CD14-positive monocyte (primary cell): ENCODE data around the gene USP6. TPM values are rescaled to one million over a fixed set of nuclear protein-coding genes. Genes with fewer than 3 reads are reported as not detected.
"Not testable (repeated sequence)": the region's sequence is repeated elsewhere in the genome, so short reads cannot be mapped to it uniquely, and the experiment has no call there.

Source experiments
- DNase-seq, 3 donors: peaks; one replicate each; pipeline ENCODE4 v3.0.0-alpha.2; 2011 to 2022
- H2AFZ ChIP-seq: 2 replicates; pipeline ENCODE4 v1.6.0; 2012; ENCODE audit warnings: mild to moderate bottlenecking, low read depth, low read length, inconsistent platforms; ENCODE audit not compliant: insufficient read depth, poor library complexity, severe bottlenecking
- H3K27ac ChIP-seq, 2 donors: 1 replicate in 1 of 2; 2 replicates in 1 of 2; pipeline ENCODE4 v1.5.1; 2012 to 2013; ENCODE audit warnings: low read length in 2 of 2, control low read depth in 1 of 2, inconsistent platforms in 1 of 2, low read depth in 1 of 2, mild to moderate bottlenecking in 1 of 2
- H3K27me3 ChIP-seq, 2 donors: one replicate each; pipeline versions ENCODE4 v1.6.0 to v1.6.1; 2011 to 2013; ENCODE audit warnings: low read length in 2 of 2; ENCODE audit not compliant: control insufficient read depth in 2 of 2, insufficient read depth in 2 of 2
- H3K36me3 ChIP-seq, 2 donors: replicated peaks in 1 of 2; 1 replicate in 1 of 2; 2 replicates in 1 of 2; pipeline versions ENCODE4 v1.5.1 to v1.6.1; 2012 to 2013; ENCODE audit warnings: low read length in 2 of 2, control low read depth in 1 of 2, inconsistent platforms in 1 of 2, mild to moderate bottlenecking in 1 of 2; ENCODE audit not compliant: insufficient read depth in 2 of 2, control insufficient read depth in 1 of 2
- H3K4me1 ChIP-seq, 2 donors: 1 replicate in 1 of 2; 2 replicates in 1 of 2; pipeline versions ENCODE4 v1.5.1 to v1.6.1; 2012 to 2013; ENCODE audit warnings: low read length in 2 of 2, control low read depth in 1 of 2, inconsistent platforms in 1 of 2, mild to moderate bottlenecking in 1 of 2, moderate library complexity in 1 of 2; ENCODE audit not compliant: insufficient read depth in 2 of 2, control insufficient read depth in 1 of 2
- H3K4me2 ChIP-seq: replicated peaks from 2 replicates; pipeline ENCODE3; 2012; ENCODE audit warnings: low read length, moderate library complexity, mild to moderate bottlenecking; ENCODE audit not compliant: poor library complexity, severe bottlenecking; ENCODE audit errors: extremely low read depth
- H3K4me3 ChIP-seq, 3 experiments: fragments of 200-600 bp in 1 of 3; sonication (generic) in 1 of 3; replicated peaks in 1 of 3; 1 replicate in 2 of 3; 2 replicates in 1 of 3; pipeline ENCODE4 v1.5.1; 2011 to 2013; ENCODE audit warnings: low read length in 3 of 3, mild to moderate bottlenecking in 3 of 3, control low read depth in 2 of 3, low read depth in 2 of 3, inconsistent platforms in 1 of 3, moderate library complexity in 1 of 3
- H3K79me2 ChIP-seq: 2 replicates; pipeline ENCODE4 v1.6.0; 2012; ENCODE audit warnings: mild to moderate bottlenecking, control low read depth, inconsistent platforms, low read length, moderate library complexity; ENCODE audit not compliant: insufficient read depth
- H3K9ac ChIP-seq: 2 replicates; pipeline ENCODE4 v1.6.0; 2017; ENCODE audit warnings: low read length, mild to moderate bottlenecking; ENCODE audit not compliant: insufficient read depth, poor library complexity, severe bottlenecking
- H3K9me3 ChIP-seq, 2 donors: replicated peaks in 1 of 2; 1 replicate in 1 of 2; 2 replicates in 1 of 2; pipeline versions ENCODE4 v1.5.1 to v1.6.1; 2012 to 2013; ENCODE audit warnings: low read length in 2 of 2, control low read depth in 1 of 2; ENCODE audit not compliant: control insufficient read depth in 1 of 2, insufficient read depth in 1 of 2
- H4K20me1 ChIP-seq: 2 replicates; pipeline ENCODE4 v1.6.0; 2012; ENCODE audit warnings: mild to moderate bottlenecking, low read length, control low read depth, moderate library complexity; ENCODE audit not compliant: insufficient read depth
- H3K27ac Mint-ChIP-seq, 7 donors: one replicate each; pipeline ENCODE4 v1.8.0; 2020; ENCODE audit warnings: mild to moderate bottlenecking in 7 of 7, mixed read lengths in 7 of 7, moderate library complexity in 6 of 7, inconsistent platforms in 2 of 7
- H3K27me3 Mint-ChIP-seq, 3 donors: one replicate each; pipeline ENCODE4 v1.8.0; 2021 to 2022; ENCODE audit warnings: low read depth in 3 of 3, mild to moderate bottlenecking in 3 of 3, mixed read lengths in 3 of 3, moderate library complexity in 3 of 3, inconsistent platforms in 1 of 3
- H3K36me3 Mint-ChIP-seq, 2 donors: one replicate each; pipeline ENCODE4 v1.8.0; 2020; ENCODE audit warnings: mixed read lengths in 2 of 2, inconsistent platforms in 1 of 2, mild to moderate bottlenecking in 1 of 2
- H3K4me1 Mint-ChIP-seq: one replicate; pipeline ENCODE4 v1.8.0; 2020; ENCODE audit warnings: mild to moderate bottlenecking, mixed read lengths
- H3K4me3 Mint-ChIP-seq, 2 donors: one replicate each; pipeline ENCODE4 v1.8.0; 2020; ENCODE audit warnings: mild to moderate bottlenecking in 2 of 2, mixed read lengths in 2 of 2, moderate library complexity in 1 of 2
- H3K9me3 Mint-ChIP-seq, 7 donors: one replicate each; pipeline ENCODE4 v1.8.0; 2020 to 2022; ENCODE audit warnings: mixed read lengths in 7 of 7, mild to moderate bottlenecking in 6 of 7, moderate library complexity in 6 of 7, inconsistent platforms in 2 of 7
- CTCF ChIP-seq: fragments of 200-600 bp; IDR thresholded peaks from one replicate; pipeline ENCODE4 v1.8.0; 2022; ENCODE audit warnings: antibody characterized with exemption, mild to moderate bottlenecking
- WGBS: methylation state at CpG from one replicate; pipeline ENCODE4 v1.1.5; 2013; ENCODE audit warnings: missing lambda C conversion rate; ENCODE audit not compliant: insufficient coverage; 5-methylcytosine and 5-hydroxymethylcytosine counted together
- intact Hi-C, 2 donors: fragments of 100-400 bp; cut with micrococcal nuclease; formaldehyde crosslinking; loops; one replicate each; pipeline versions ENCODE4 v1.15.0 to v1.15.1; 2023
- polyA plus RNA-seq, 3 donors: library from polyadenylated mRNA; depleted of rRNA in 1 of 3; unstranded in 2 of 3; stranded (reverse) in 1 of 3; fragments of 300-500 nt in 2 of 3; fragments of >200 nt in 1 of 3; fragmentation: Illumina TruSeq in 2 of 3; gene quantifications; 1 replicate in 2 of 3; 2 replicates in 1 of 3; pipeline ENCODE4 v1.2.3, GENCODE V29; 2012 to 2021

Gene USP6
- polyA plus RNA-seq, 3 donors: 0.02 to 0.08 (median 0.02) TPM

- Histone ChIP-seq H3K9ac (no peak overlapping the region), H3K4me1 (no peaks in the 10 kb centered on the region), H3K9me3 (no peaks in the 10 kb centered on the region), H3K4me2 (no peak overlapping the region), H3K27ac (no peak overlapping the region), H3K27me3 (no peaks in the 10 kb centered on the region), H3K79me2 (no peaks in the 10 kb centered on the region), H3K4me3 (no peak overlapping the region), H3K36me3 (no peaks in the 10 kb centered on the region), H2AFZ (no peak overlapping the region), H4K20me1 (no peaks in the 10 kb centered on the region)
- H3K4me3 Mint-ChIP-seq: no peak overlapping the region
- no peak overlapping the region for H3K27ac Mint-ChIP-seq
- no peaks in the 10 kb centered on the region for H3K36me3 Mint-ChIP-seq
- intact Hi-C loops: no loop called here
- no peaks in the 10 kb centered on the region for H3K9me3 Mint-ChIP-seq
- H3K4me1 Mint-ChIP-seq: no peaks in the 10 kb centered on the region
- WGBS: 95% methylated on average over 6 of the region's 8 CpGs
- no peak for DNase-seq
- no peak for TF ChIP-seq CTCF
- peaks cover 2 to 3% (median 2%) of the 10 kb centered on the region in 3 donors for H3K27me3 Mint-ChIP-seq
Observed at GRCh38 chr17:5133311-5133710, 17.5 kb downstream of the USP6 start.

- H3K27ac ChIP-seq, H3K4me3 ChIP-seq, H3K4me2 ChIP-seq, H3K9me3 Mint-ChIP-seq, H3K4me3 Mint-ChIP-seq, H2AFZ ChIP-seq, H3K36me3 Mint-ChIP-seq, H3K9me3 ChIP-seq, H3K27ac Mint-ChIP-seq, intact Hi-C loops, H4K20me1 ChIP-seq, DNase-seq, H3K36me3 ChIP-seq, H3K27me3 ChIP-seq, H3K27me3 Mint-ChIP-seq, H3K4me1 ChIP-seq, H3K79me2 ChIP-seq, H3K9ac ChIP-seq, H3K4me1 Mint-ChIP-seq: not testable (repeated sequence)
- 96% methylated on average over 8 of the region's 8 CpGs for WGBS
Observed at GRCh38 chr17:5133961-5134360, 18.1 kb downstream of the USP6 start.

GRCh38 chr17:5134571-5134970, 18.7 kb downstream of the USP6 start:
- H3K36me3 ChIP-seq, H3K9ac ChIP-seq, DNase-seq, H3K27ac ChIP-seq, H2AFZ ChIP-seq, H4K20me1 ChIP-seq, intact Hi-C loops, H3K36me3 Mint-ChIP-seq, H3K4me3 ChIP-seq, H3K27ac Mint-ChIP-seq, H3K4me1 Mint-ChIP-seq, H3K79me2 ChIP-seq, H3K27me3 ChIP-seq, H3K4me2 ChIP-seq, H3K27me3 Mint-ChIP-seq, H3K9me3 ChIP-seq, H3K4me3 Mint-ChIP-seq, H3K4me1 ChIP-seq, H3K9me3 Mint-ChIP-seq: not testable (repeated sequence)
- WGBS: 97% methylated on average over 11 of the region's 11 CpGs

- H3K9me3 ChIP-seq, H3K79me2 ChIP-seq, H3K4me3 ChIP-seq, H3K9ac ChIP-seq, H3K4me2 ChIP-seq, H3K4me3 Mint-ChIP-seq, H2AFZ ChIP-seq, H3K36me3 ChIP-seq, H3K27me3 Mint-ChIP-seq, H4K20me1 ChIP-seq, DNase-seq, H3K27me3 ChIP-seq, H3K27ac ChIP-seq, intact Hi-C loops, H3K27ac Mint-ChIP-seq, H3K4me1 Mint-ChIP-seq, H3K9me3 Mint-ChIP-seq, H3K36me3 Mint-ChIP-seq, H3K4me1 ChIP-seq: not testable (repeated sequence)
- WGBS: 100% methylated on average over 4 of the region's 8 CpGs
Observed at GRCh38 chr17:5135131-5135712, 19.4 kb downstream of the USP6 start.
